ENCODE results near the gene PRSS50.

PRSS50 gene

DNA sequence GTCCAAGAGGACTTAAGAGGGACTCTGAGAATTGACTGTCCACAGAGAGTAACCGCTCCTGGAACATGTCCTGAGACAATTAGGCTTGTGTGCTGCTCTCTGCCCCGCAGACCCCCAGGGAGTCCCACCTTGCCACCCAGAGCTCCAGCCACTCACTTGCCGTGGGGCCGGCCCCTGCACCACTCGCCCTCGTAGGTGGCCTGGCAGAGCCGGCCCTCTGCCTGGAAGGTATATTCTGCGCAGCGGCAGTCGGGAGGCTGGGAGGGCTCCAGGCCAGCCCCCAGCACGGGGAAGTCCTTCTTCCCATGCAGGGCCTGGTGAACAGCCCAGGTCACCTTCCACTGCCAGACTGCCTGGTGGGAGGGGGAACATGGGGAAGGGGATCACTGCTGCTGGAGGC, 34.7 kb downstream of the PRSS50 start:
- DNase-seq, result no peak

DNA sequence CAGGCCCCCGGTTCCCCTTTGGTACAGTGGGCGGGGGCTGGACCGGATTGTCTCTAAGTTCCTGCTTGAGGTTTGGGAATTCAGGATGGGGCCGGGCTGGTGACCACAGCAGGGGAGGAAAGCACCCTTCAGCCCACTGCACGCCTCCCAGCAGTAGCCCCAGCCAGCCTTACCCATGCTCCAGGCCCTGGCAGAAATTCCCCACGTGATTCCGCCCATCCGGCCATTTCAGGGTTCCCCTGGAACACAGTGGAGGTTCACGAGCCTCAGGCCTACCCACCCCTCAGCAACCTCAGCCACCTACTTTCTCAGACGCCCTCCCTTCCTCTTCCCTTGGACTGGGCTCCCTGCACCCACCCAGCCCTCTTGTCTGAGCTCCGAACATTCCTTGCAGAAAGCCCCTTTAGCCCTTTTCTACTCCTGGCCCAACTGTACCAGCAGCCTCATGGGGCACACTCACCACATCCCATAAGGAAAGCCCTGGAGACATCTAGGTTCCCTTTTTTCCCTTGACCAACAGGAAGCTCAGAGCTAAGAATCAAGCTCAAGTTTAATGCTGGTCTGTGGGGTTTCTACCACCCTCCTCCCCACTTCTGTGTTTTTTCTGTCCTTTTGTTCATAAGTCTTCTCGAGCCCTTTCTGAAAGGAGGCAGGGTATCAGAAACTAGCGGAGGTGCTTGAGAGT, 35.7 kb downstream of the PRSS50 start:
- DNase-seq, result no peak

DNA sequence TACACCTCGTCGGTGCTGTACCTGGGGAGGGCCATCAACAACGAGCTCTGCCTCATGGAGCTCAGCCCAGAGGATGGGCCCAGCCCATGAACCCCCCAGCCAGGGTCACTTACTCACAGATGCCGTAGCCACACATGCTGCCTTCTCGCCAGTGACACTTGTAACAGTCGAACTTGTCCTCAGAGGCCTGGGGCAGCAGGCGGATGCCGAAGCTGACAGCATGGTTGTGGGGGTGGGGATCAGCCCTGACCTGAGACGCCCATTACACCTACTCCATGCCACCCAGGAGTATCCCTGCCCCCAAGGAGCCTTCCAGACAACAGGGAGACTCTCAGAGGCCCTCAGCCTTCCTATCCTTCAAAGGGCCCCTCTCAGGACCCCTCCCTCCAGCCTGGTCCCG, 36.3 kb downstream of the PRSS50 start:
- no peak for DNase-seq

DNA sequence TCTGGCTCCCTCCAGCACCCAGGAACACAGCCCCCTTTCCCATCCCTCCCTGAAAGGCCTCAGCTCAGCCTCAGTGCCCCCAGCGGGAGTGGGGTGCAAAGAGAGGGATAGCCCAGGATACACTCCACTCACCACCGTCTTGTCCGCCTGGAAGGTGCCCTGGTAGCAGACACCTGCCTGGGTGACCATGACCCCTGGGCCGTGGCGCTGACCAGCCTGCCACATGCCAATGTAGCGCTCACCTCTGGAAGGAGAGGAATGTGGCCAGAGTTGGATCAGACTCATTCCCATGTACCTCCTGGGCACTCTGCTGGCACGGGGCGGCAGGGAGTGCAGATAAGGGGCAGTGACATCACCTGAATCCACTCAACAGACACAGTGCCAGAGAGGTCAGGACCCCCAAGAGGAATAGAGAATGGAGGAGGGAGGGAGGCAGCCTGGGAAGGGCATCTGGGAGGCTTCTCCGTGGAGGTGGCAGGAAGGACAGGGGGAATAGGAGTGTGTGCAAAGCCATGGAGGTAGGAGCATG, 37.3 kb downstream of the PRSS50 start:
- DNase-seq, result no peak

DNA sequence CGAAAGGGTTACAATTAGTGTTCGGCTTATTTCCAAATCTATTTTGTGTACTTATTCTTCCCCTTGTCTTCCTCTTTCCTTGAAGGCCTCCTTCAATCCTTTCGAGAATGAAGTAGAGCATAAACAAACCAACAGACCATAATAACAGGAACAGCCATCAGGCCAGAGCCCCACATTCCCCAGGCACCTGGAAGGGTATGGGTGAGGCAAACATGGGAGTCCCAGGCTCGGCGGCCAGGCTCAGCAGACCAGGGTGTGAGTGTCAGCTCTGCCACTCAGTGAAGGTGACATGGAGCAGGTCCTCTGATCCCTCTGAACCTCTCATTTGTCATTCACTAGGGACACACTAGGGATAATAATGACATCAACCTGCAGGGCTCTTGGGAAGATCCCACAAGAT, 38.0 kb downstream of the PRSS50 start:
- DNase-seq, result no peak

DNA sequence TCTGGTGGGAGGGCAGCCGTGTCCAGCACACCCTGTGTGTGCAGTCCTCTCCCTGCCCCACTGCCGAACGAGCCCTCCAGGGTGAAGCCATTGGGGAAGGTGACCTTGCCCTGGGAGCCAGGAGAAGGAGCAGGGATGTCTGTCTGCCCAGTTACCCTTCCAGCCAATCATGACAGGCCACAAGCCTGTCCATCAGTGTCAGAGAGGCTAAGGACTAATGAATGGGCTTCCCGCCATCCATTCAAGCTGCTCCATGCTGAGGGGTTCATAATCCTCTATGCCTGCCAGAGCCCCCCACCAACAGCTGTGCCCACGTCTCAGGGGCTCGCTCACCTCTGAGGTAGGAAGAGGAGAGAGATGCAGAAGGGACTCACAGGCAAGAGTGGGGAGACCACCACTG, 39.4 kb downstream of the PRSS50 start:
- DNase-seq, result no peak

DNA sequence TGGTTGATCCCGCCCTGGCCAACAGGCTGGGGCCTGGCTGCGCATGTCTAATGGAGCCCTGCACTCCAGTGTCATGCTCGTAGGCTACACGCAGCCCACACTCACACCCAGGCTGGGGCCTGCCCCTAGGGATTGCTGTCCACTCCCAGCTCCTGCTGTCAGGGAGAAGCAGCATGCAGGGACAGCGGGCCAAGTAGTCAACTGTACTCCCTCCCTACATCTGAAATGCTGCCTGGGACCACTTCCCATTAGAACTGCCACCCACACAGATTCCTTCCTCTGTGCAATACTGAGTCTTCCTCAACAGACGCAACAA, 40.3 kb downstream of the PRSS50 start:
- no peak for DNase-seq

DNA sequence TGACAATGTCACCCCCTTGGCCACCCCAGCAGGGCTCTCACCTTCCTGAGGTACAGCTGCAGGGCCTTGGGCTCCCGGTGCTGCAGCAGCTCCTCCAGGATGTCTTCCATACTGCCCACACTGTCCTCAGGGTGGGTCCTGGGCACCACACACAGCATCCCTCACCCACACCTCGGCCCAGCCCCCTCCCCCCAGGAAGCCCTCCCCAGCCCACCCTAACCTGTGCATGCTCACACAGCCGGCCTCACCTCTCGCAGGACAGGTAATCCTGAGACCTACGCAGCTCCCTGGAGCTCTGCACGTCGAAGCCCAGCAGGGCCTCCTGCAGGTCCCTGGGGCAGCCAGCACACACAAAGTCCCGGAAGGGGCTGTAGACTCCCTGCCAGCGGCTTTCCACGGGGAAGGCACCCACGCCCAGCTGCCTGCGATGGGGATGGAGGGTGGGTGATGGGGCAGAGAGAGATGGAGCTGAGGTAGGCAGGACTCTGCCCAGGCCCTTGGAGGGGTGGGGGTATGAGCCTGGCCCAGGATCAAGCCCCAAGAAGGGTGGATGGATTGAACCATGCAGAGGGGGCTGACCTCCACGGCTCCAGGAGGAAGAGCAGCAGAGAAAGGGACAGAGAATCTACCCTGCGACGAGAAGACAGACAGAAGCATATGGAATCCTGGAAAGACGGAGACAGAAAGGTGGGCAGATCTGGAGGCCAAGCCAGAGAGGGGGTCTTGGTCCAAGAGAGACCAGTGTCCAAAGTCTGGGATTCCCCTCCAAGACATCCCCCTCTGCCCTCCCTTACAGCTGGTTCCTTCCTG, 40.9 kb downstream of the PRSS50 start:
- no peak for DNase-seq

DNA sequence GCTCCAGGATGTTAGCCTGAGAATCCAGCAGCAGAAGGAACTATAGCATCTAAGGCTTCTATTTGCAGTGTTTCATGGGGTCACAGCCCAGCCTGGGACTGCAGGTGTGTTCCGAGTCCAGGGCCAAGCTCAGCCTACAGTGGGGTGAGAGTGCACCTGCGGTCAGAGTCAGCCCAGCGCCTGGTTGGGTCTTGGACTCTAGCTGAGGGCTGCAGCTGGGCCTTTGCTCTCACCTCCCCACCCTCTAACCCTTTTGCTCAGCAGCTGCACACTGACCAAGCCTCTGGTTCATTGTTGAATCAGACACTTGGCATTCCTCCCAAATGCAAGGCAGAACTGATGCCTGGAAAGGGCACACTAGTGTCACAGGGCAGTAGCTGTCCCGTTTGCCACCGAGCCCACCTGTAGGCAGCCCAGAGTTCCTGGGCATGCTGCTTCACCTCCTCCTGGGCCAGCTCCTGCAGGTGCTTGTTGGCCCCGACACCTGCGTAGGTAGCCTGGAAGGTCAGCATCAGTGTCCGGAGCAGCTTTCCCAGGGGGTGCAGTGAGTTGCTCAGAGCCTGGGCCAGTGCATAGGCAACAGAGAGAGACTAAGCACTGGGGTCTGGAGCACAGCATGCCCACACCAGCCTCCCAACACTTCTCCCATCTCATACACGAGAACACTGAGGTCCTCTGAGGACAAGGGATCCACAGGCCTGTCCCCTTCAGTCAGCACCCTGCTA, 41.7 kb downstream of the PRSS50 start:
- no peak for DNase-seq

DNA sequence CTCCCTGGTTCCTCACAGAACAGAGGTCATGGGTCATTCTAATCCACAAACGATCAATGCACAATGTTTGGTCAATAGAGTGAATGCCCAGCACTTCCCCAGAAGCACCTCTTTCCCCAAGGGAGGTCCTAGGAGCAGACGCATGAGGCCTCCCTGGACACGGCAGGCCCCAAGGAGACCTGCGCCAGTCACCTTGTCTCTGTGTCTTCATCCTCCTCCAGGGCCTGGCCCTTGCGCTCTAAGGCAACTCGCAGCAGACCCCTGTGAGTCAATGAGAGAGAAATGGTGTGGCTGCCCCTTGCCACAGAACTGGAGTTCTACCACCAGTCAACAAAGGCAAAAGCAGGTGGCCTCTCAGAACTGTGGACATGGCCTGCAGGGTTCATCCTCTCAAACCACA, 42.2 kb downstream of the PRSS50 start:
- no peak for DNase-seq

DNA sequence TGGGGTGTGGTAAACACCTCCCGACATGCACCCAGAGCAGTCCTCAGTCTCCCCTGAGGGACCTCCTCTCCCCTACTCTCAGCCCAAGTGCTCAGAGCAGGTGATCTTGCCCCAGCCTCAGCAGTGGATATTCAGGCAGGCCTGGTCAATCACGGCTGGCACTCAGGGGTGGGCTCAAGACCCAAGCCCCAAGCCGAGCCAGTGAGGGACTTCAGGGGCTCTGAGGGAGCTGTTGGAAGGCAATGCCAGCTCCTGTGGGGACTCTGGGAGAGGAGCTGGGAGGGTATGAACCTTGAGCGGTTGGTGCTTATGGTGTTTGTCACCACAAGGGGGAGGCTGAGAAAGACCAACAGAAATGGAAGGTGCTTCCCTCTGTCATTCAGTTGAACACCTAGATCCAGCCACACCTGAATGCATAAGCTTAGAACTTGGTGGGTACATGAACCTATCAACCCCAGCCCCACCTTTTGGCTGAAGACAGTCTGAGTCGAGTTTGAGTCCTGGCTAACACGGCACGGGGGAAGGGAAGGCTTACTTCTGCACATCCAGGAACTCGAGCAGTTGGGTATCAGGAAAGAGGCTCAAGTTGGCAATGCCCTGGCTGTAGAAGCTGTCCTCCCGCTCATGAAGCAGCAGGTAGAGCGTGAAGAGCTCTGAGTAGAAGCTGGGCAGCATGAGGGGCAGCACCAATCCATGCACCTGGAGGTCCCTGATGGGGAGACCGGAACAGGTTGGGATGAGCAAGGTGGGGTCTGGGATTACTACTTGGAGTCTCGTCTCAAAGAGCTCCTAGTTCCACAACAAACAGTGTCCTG, 43.4 kb downstream of the PRSS50 start:
- no peak for DNase-seq

DNA sequence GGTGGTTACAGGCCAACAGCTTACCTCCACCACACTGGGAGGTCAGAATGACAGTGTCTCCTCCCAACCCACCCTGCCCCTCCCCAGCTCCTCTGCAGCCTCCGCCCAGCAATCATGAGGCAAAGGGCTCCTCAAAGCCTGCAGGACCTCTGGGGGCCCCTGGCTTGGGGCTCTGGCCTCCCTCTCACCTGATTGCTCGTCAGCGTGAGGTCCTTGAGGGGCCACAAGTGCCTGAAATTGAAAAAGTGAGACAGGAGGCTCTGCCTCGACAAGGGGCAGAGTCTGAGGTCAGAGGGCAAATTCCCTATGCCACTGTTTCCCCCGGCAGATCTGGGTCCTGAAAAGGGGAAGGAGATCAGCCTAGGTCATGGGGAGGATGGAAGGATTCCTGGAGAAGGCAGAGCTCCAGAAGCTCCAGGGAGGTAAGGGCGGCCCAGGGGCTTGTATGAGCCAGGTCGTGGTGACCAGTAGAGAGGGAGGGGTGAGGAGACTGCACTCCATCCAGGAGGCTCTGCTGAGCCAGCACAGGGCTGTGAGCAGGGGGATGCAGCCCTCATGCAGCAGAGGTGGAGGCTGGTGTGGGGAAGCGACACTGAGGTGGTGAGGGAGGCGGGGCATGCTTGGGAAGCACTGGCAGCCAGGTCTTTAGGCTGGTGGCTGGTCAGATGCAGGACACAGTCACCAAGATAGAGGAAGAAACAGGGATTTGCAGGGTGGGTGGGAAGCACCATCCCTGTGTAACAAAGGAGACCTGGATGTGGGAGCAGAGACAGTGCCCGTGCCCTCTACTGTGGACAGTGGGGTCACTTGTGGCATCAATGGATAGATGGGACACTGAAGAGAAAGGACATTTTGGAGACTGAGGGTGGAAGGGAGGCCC, 44.3 kb downstream of the PRSS50 start:
- DNase-seq, result no peak

DNA sequence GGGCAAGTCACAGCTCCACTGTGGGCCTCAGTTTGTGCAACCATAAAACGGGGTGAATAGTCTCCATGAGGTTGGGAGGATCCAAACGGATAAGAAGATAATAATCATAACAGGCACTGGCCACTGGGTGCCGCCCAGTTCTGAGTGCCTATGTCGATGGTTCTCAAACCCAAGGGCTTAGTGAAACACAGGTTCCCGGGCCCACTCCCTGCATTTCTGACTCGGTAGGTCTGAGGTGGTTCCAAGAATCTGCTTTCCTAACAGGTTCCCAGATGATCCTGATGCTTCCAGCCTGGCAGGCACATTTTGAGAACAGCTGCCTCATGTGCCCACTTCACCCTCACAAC, 45.3 kb downstream of the PRSS50 start:
- DNase-seq, result no peak

DNA sequence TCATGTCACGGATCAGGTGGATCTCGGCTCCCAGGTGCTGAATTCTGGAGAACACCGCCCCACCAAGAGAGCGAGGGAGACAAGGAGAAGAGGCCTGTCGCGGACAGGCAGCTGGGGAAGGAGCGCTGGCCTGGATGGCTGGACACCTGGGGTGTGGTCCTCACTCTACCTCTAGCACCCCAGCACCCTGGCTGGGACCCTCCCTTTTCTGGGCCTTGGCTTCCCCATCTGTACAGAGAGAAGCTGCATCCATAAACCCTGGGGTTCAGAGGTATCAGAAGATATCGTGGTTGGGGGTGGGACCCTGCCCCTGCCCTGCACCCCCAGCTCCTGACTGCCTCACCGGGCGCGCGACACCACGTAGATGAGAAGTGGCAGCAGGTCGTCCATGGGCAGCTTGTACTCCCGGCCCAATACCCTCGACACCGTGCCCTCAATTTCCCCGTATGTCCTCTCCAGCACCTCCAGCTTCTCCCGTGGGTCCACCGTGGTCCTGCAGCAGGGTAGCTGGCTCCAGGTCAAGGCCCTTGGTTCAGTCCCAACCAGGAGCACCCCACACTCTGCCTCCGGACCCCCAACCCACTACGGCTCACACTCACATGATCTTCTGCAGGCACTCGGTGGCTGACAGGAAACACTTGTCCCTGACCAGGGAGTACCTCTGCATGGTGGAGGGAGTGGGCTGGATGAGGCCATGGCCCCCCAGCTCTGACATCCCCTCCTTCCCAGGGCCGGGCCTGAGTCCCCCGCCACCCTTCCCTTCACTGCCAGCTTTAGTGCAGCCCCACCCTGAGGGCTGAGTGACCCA, 45.9 kb downstream of the PRSS50 start:
- DNase-seq, result no peak

DNA sequence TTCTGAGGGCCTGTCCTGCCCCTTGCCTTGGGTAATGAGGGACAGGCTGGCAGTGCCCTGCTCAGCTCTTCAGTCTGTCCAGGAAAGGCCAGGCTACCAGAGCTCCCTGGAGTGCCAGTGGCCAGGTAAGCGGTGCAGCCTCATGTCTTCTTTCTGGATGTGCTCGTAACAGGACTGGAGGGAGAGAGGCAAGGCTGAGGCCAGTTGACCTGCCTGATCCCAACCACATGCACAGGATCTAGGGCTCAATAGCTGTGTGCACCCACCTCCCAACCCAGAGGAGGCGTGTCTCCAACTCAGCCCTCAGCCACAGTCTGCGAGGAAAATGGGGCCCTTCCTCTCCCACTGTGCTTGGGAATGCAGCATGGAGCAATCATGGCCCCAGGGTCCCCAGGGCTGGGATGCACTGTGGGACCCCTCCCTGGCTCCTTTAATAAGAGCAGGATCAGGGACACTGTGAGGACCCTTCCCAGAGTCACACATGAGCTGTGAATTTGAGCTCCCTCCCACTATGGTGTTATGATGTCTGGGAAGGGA, 46.7 kb downstream of the PRSS50 start:
- DNase-seq, result no peak

DNA sequence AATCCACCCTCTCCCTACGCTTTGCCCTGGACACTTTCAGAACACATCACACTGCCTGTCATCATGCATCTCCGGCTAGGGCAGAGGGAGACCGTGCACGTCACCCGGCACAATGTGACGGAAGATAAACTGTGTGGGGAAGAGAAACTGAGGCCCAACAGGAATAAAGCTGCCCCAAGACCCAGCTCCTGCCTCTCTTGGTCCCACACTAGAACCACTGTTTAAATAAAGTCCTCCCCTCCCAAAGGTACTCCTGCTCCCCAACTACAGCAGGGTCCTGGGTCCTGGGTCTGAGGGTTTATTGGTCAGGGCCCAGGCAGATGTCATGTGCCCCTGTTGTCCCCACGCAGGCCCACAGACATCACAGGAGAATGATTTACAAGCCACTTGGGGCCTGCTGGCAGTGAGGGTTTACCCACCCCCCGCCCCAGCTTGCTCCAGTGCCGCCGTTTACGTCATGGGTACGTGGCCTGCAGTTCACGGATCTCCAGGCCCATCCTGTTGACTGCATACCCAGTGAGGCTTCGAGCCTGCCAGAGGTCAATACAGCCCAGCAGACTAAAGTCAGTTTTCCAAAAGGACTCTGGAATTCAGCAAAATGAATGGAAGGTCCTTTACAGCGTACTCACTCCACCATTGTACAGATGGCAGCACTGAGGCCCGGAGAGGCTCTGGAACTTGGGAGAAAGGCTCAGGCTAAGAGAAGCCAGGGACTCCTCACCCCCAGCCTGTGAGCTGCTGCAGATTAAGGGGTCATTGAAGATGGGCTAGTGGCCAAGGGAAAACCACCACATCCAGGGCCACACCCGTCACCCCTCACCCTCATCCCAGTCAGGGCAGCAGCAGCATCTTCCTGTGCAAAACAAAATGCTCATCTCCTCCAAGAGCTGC, 47.4 kb downstream of the PRSS50 start:
- DNase-seq, result no peak

DNA sequence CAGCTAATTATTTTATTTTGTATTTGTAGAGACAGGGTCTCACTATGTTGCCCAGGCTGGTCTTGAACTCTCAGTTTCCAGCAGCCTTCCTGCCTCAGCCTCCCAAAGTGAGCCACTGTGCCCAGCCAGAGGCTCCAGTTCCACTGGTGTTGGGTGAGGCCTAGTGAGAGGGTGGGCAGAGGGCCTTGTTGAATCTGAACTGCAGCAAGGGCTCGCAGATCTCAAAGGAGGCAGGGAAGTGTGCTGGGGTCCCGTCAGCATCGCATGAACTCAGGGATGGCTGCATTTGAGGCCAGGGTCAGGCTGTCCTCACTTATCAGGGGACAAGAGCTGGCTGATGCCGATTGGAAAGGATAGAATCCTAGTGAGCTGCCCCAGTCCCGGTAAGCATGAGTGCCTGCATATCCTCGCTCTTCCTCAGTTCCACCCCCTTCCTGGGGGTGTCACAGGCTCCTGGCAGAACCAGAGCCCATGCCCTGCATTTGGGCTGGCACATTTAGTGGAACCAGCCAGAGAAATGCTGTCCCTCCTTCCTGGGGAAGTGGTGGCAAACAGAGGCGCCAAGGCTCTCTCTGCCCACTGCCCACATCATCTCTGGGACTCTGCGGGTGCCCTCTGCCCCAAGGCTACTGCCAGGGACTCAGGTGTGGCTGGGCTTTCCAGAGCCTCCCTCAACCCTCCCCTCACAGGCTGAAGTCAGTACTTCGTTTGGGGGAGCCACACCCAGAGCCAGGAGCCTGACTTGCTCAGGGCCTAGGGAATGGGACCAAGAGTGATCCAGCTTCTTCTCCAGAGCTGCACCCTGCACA, 48.3 kb downstream of the PRSS50 start:
- no peak for DNase-seq

DNA sequence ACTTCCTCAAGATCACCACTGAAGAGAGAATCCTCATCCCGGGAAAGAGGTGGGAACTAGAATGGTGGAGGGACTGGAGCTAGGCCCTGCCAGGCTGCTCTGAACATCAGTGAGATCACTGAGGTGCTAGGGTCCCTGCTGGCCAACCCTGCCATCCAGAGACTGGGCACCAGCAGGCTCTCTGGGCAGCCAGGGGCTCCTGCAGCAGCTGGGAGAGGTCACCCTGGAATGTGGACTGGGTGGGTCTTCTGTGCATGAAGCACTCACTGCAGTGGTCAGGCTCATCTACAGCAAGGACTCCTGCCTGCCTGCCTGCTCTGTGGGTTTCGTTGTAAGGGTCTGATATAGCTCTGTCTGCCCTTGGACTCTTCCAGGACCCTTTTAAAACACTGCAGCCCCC, 49.1 kb downstream of the PRSS50 start:
- no peak for DNase-seq

DNA sequence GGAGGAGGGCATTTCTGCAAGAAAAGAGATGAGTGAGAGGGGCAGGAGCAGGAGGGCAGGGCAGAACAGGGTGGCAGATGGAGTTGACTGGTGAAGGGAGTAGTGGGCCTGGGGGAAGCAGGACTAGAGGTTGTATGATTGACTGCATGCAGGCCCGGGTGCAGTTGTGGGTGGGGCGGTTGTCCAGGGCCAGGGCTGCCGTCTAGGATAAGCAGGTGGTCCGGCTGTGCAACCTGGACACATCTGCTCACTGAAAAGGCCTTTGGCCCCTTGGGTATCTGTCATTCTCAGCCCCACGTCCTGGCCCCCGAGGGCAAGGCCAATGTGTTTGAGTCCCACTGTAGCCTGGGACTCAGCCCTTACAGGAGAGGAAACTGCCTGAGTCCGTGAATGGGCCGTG, 49.6 kb downstream of the PRSS50 start:
- no peak for DNase-seq

All from retina (tissue), 1 donor.